WTC11 (cell line): Measurements from ENCODE around the gene GUCY2D. TPM values are rescaled to one million over a fixed set of nuclear protein-coding genes. Genes with fewer than 3 reads are reported as not detected.

Source experiments
- ATAC-seq: fragments of 200-7000 bp; cut with Tn5 transposase; 2 replicates; pipeline ENCODE4 v1.10.0; 2021; ENCODE audit warnings: mild to moderate bottlenecking, moderate library complexity
- CTCF ChIA-PET: fragments of 300-600 bp; sonication (Branson Sonifier 250); formaldehyde crosslinking; loops from one replicate; lab custom pipeline; 2021; ENCODE audit warnings: antibody characterized with exemption; lab: Charles Lee
- POLR2A ChIA-PET: fragments of 350-600 bp; sonication (Branson Sonifier 250); formaldehyde crosslinking; loops from one replicate; lab custom pipeline; 2021; ENCODE audit warnings: antibody characterized with exemption; lab: Charles Lee
- DNase-seq: peaks from one replicate; pipeline ENCODE4 v3.0.0; 2021; ENCODE audit warnings: low spot score
- H3K27ac Mint-ChIP-seq: 2 replicates; pipeline ENCODE4 v1.8.0; 2021; ENCODE audit warnings: mixed read lengths
- H3K27me3 Mint-ChIP-seq: 2 replicates; pipeline ENCODE4 v1.8.0; 2021; ENCODE audit warnings: low read depth, mild to moderate bottlenecking, moderate library complexity, mixed read lengths
- H3K36me3 Mint-ChIP-seq: 2 replicates; pipeline ENCODE4 v1.8.0; 2021; ENCODE audit warnings: mixed read lengths
- H3K4me1 Mint-ChIP-seq: 2 replicates; pipeline ENCODE4 v1.8.0; 2022; ENCODE audit warnings: mixed read lengths
- H3K4me3 Mint-ChIP-seq: 2 replicates; pipeline ENCODE4 v1.8.0; 2021; ENCODE audit warnings: mild to moderate bottlenecking, moderate library complexity, mixed read lengths
- H3K9me3 Mint-ChIP-seq: 2 replicates; pipeline ENCODE4 v1.8.0; 2021; ENCODE audit warnings: mixed read lengths
- ATF1 ChIP-seq: sonication (generic); formaldehyde crosslinking; IDR thresholded peaks from 2 replicates; pipeline ENCODE4 v1.8.1; 2023; ENCODE audit warnings: mild to moderate bottlenecking, moderate library complexity, missing genetic modification reagents
- CREB1 ChIP-seq: sonication (generic); formaldehyde crosslinking; IDR thresholded peaks from 2 replicates; pipeline ENCODE4 v1.8.0; 2023; ENCODE audit warnings: mild to moderate bottlenecking, missing genetic modification reagents
- CREM ChIP-seq: sonication (generic); formaldehyde crosslinking; IDR thresholded peaks from 2 replicates; pipeline ENCODE4 v1.8.1; 2022; ENCODE audit warnings: mild to moderate bottlenecking, missing genetic modification reagents, moderate library complexity
- ELF4 ChIP-seq: sonication (generic); formaldehyde crosslinking; IDR thresholded peaks from 2 replicates; pipeline ENCODE4 v1.8.1; 2022; ENCODE audit warnings: low read depth, mild to moderate bottlenecking, moderate library complexity, missing genetic modification reagents
- FOXP1 ChIP-seq: sonication (generic); formaldehyde crosslinking; IDR thresholded peaks from 2 replicates; pipeline ENCODE4 v1.8.0; 2022; ENCODE audit warnings: missing genetic modification reagents, mild to moderate bottlenecking, moderate library complexity, borderline replicate concordance
- GRHL2 ChIP-seq: fragments of 250-450 bp; sonication (Bioruptor Pico); IDR thresholded peaks from 2 replicates; pipeline ENCODE4 v1.8.0; 2022; ENCODE audit warnings: mild to moderate bottlenecking, moderate library complexity; ENCODE audit not compliant: insufficient replicate concordance, severe bottlenecking
- IRF2 ChIP-seq: sonication (generic); formaldehyde crosslinking; IDR thresholded peaks from 2 replicates; pipeline ENCODE4 v1.8.0; 2022; ENCODE audit warnings: low read depth, missing genetic modification reagents, borderline replicate concordance
- MYBL2 ChIP-seq: sonication (generic); formaldehyde crosslinking; IDR thresholded peaks from 2 replicates; pipeline ENCODE4 v1.8.1; 2023; ENCODE audit warnings: mild to moderate bottlenecking, moderate library complexity, missing genetic modification reagents
- NR1H2 ChIP-seq: sonication (generic); formaldehyde crosslinking; IDR thresholded peaks from 2 replicates; pipeline ENCODE4 v1.9.0; 2021; ENCODE audit warnings: mild to moderate bottlenecking, moderate library complexity, missing genetic modification reagents
- OVOL2 ChIP-seq: fragments of 250-450 bp; sonication (Bioruptor Pico); IDR thresholded peaks from 2 replicates; pipeline ENCODE4 v1.9.0; 2021; ENCODE audit warnings: mild to moderate bottlenecking, borderline replicate concordance
- TP53 ChIP-seq: sonication (generic); formaldehyde crosslinking; IDR thresholded peaks from 2 replicates; pipeline ENCODE4 v1.8.1; 2023; ENCODE audit warnings: mild to moderate bottlenecking, missing genetic modification reagents
- ZNF138 ChIP-seq: sonication (generic); formaldehyde crosslinking; conservative IDR thresholded peaks from 2 replicates; pipeline ENCODE4 v1.8.1; 2022; ENCODE audit warnings: mild to moderate bottlenecking, moderate library complexity, missing genetic modification reagents
- ZNF232 ChIP-seq: sonication (generic); formaldehyde crosslinking; IDR thresholded peaks from 2 replicates; pipeline ENCODE4 v1.8.0; 2022; ENCODE audit warnings: mild to moderate bottlenecking, missing genetic modification reagents
- ZNF423 ChIP-seq: fragments of 250-450 bp; sonication (Bioruptor Pico); IDR thresholded peaks from 2 replicates; pipeline ENCODE4 v2.1.2; 2022; ENCODE audit warnings: mild to moderate bottlenecking, moderate library complexity
- ZNF671 ChIP-seq: fragments of 250-450 bp; sonication (Bioruptor Pico); IDR thresholded peaks from 2 replicates; pipeline ENCODE4 v1.8.0; 2021; ENCODE audit warnings: mild to moderate bottlenecking
- total RNA-seq: library from RNA; stranded (reverse); gene quantifications from 3 replicates; pipeline ENCODE4 v1.2.3, GENCODE V29; 2021
- TF ChIP-seq, protein P1 (sequence below): sonication (generic); formaldehyde crosslinking; IDR thresholded peaks from 2 replicates; pipeline ENCODE4 v1.8.1; 2023; ENCODE audit warnings: mild to moderate bottlenecking, missing genetic modification reagents
- TF ChIP-seq, protein P2 (sequence below): sonication (generic); formaldehyde crosslinking; IDR thresholded peaks from 2 replicates; pipeline ENCODE4 v1.8.1; 2023; ENCODE audit warnings: mild to moderate bottlenecking, missing genetic modification reagents, moderate library complexity
- TF ChIP-seq, protein P3 (sequence below): sonication (generic); formaldehyde crosslinking; conservative IDR thresholded peaks from 2 replicates; pipeline ENCODE4 v1.8.1; 2022; ENCODE audit warnings: mild to moderate bottlenecking, missing genetic modification reagents
- TF ChIP-seq, protein P4 (sequence below): sonication (generic); formaldehyde crosslinking; IDR thresholded peaks from 2 replicates; pipeline ENCODE4 v1.8.0; 2023; ENCODE audit warnings: mild to moderate bottlenecking, missing genetic modification reagents
- TF ChIP-seq, protein P5 (sequence below): sonication (generic); formaldehyde crosslinking; IDR thresholded peaks from 2 replicates; pipeline ENCODE4 v1.8.1; 2022; ENCODE audit warnings: missing genetic modification reagents, borderline replicate concordance
- TF ChIP-seq, protein P6 (sequence below): sonication (generic); formaldehyde crosslinking; IDR thresholded peaks from 2 replicates; pipeline ENCODE4 v1.8.1; 2023; ENCODE audit warnings: mild to moderate bottlenecking, missing genetic modification reagents
- TF ChIP-seq, protein P7 (sequence below): sonication (generic); formaldehyde crosslinking; IDR thresholded peaks from 2 replicates; pipeline ENCODE4 v1.8.0; 2022; ENCODE audit warnings: missing genetic modification reagents

The GUCY2D gene
- total RNA-seq, 1 experiment from 2014 or later: 0.87 TPM

DNA sequence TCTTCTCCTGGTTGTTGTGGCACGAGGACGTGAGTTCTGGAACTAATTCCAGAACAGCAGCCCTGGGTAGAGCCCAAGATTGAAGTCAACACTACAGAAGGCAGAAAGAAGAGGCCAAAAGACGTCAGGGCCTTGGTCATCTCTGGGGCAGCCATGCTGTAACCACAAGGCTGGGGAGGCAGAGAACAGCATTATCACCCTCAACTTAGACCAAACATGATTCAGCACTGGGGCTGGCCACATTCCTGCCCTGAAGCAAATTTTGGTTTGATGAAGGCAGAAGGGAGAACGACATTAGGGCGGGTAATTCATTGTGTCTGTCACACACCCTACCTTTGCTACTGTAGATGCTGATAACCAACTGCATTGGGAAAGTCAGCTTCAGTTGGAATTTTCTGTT lies 26.7 kb downstream of the GUCY2D start:
- H3K4me1 Mint-ChIP-seq: peaks cover 7% of the 10 kb centered on the region
- no peak for TF ChIP-seq CREB1 (CRISPR knock-in tag)
- no peak for TF ChIP-seq ZNF671 (CRISPR knock-in tag)
- TF ChIP-seq ZNF232 (CRISPR knock-in tag): no peak
- TF ChIP-seq ZNF423 (CRISPR knock-in tag): no peak
- no peak for TF ChIP-seq ELF4 (CRISPR knock-in tag)
- TF ChIP-seq, protein P1, sequence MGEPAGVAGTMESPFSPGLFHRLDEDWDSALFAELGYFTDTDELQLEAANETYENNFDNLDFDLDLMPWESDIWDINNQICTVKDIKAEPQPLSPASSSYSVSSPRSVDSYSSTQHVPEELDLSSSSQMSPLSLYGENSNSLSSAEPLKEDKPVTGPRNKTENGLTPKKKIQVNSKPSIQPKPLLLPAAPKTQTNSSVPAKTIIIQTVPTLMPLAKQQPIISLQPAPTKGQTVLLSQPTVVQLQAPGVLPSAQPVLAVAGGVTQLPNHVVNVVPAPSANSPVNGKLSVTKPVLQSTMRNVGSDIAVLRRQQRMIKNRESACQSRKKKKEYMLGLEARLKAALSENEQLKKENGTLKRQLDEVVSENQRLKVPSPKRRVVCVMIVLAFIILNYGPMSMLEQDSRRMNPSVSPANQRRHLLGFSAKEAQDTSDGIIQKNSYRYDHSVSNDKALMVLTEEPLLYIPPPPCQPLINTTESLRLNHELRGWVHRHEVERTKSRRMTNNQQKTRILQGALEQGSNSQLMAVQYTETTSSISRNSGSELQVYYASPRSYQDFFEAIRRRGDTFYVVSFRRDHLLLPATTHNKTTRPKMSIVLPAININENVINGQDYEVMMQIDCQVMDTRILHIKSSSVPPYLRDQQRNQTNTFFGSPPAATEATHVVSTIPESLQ (CRISPR knock-in tag): no peak
- TF ChIP-seq, protein P2, sequence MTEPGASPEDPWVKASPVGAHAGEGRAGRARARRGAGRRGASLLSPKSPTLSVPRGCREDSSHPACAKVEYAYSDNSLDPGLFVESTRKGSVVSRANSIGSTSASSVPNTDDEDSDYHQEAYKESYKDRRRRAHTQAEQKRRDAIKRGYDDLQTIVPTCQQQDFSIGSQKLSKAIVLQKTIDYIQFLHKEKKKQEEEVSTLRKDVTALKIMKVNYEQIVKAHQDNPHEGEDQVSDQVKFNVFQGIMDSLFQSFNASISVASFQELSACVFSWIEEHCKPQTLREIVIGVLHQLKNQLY (CRISPR knock-in tag): no peak
- no peak for TF ChIP-seq TP53
- no peak for TF ChIP-seq ZNF138 (CRISPR knock-in tag)
- TF ChIP-seq, protein P3, sequence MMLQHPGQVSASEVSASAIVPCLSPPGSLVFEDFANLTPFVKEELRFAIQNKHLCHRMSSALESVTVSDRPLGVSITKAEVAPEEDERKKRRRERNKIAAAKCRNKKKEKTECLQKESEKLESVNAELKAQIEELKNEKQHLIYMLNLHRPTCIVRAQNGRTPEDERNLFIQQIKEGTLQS (CRISPR knock-in tag): no peak
- TF ChIP-seq, protein P4, sequence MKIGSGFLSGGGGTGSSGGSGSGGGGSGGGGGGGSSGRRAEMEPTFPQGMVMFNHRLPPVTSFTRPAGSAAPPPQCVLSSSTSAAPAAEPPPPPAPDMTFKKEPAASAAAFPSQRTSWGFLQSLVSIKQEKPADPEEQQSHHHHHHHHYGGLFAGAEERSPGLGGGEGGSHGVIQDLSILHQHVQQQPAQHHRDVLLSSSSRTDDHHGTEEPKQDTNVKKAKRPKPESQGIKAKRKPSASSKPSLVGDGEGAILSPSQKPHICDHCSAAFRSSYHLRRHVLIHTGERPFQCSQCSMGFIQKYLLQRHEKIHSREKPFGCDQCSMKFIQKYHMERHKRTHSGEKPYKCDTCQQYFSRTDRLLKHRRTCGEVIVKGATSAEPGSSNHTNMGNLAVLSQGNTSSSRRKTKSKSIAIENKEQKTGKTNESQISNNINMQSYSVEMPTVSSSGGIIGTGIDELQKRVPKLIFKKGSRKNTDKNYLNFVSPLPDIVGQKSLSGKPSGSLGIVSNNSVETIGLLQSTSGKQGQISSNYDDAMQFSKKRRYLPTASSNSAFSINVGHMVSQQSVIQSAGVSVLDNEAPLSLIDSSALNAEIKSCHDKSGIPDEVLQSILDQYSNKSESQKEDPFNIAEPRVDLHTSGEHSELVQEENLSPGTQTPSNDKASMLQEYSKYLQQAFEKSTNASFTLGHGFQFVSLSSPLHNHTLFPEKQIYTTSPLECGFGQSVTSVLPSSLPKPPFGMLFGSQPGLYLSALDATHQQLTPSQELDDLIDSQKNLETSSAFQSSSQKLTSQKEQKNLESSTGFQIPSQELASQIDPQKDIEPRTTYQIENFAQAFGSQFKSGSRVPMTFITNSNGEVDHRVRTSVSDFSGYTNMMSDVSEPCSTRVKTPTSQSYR (CRISPR knock-in tag): no peak
- no peak for TF ChIP-seq CREM (CRISPR knock-in tag)
- TF ChIP-seq MYBL2 (CRISPR knock-in tag): no peak
- TF ChIP-seq OVOL2: no peak
- no peak for TF ChIP-seq ATF1 (CRISPR knock-in tag)
- TF ChIP-seq, protein P5, sequence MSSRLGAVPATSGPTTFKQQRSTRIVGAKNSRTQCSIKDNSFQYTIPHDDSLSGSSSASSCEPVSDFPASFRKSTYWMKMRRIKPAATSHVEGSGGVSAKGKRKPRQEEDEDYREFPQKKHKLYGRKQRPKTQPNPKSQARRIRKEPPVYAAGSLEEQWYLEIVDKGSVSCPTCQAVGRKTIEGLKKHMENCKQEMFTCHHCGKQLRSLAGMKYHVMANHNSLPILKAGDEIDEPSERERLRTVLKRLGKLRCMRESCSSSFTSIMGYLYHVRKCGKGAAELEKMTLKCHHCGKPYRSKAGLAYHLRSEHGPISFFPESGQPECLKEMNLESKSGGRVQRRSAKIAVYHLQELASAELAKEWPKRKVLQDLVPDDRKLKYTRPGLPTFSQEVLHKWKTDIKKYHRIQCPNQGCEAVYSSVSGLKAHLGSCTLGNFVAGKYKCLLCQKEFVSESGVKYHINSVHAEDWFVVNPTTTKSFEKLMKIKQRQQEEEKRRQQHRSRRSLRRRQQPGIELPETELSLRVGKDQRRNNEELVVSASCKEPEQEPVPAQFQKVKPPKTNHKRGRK (CRISPR knock-in tag): no peak
- TF ChIP-seq GRHL2 (CRISPR knock-in tag): no peak
- TF ChIP-seq, protein P6, sequence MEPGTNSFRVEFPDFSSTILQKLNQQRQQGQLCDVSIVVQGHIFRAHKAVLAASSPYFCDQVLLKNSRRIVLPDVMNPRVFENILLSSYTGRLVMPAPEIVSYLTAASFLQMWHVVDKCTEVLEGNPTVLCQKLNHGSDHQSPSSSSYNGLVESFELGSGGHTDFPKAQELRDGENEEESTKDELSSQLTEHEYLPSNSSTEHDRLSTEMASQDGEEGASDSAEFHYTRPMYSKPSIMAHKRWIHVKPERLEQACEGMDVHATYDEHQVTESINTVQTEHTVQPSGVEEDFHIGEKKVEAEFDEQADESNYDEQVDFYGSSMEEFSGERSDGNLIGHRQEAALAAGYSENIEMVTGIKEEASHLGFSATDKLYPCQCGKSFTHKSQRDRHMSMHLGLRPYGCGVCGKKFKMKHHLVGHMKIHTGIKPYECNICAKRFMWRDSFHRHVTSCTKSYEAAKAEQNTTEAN: no peak
- POLR2A ChIA-PET: no interaction called here
- DNase-seq (no peak), ATAC-seq (no peak)
- H3K9me3 Mint-ChIP-seq: no peaks in the 10 kb centered on the region
- H3K4me3 Mint-ChIP-seq: no peak overlapping the region
- peaks cover 17% of the 10 kb centered on the region for H3K27me3 Mint-ChIP-seq
- H3K27ac Mint-ChIP-seq: no peak overlapping the region
- CTCF ChIA-PET: interaction anchor here (0.6 kb wide), 1 partner anchor 13 kb away, joined by 6 read pairs; no protein-coding TSS in a partner anchor
- H3K36me3 Mint-ChIP-seq: no peaks in the 10 kb centered on the region

DNA sequence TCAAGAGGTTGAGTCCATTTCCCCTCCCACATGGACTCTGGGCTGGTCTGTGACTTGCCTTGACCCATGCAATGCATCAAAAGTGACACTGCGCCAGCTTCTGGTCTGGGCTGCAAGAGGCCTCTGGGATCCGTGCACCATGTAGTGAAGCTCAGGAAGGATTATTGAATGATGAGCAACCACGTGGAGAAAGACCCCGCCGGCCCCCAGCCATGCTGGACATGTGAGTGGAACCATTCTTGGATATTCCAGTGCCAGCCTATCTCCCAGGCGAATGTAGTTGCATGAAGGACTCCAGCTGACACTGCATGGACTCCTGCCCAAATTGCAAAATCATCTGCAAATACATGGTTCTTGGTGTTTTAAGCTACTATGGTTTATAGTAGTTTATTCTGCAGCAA lies 28.8 kb downstream of the GUCY2D start:
- no peaks in the 10 kb centered on the region for H3K36me3 Mint-ChIP-seq
- H3K27me3 Mint-ChIP-seq: peaks cover 17% of the 10 kb centered on the region
- peaks cover 4% of the 10 kb centered on the region for H3K4me1 Mint-ChIP-seq
- H3K4me3 Mint-ChIP-seq: no peak overlapping the region
- no peak for ATAC-seq
- POLR2A ChIA-PET: no interaction called here
- DNase-seq: no peak
- no peaks in the 10 kb centered on the region for H3K9me3 Mint-ChIP-seq
- H3K27ac Mint-ChIP-seq: no peak overlapping the region
- CTCF ChIA-PET: interaction anchor here (0.8 to 2.4 kb wide), 4 partner anchors 10 to 41 kb away, joined by 3 to 9 read pairs (median 6); no protein-coding TSS in a partner anchor
- no peak for TF ChIP-seq GRHL2 (CRISPR knock-in tag)
- TF ChIP-seq IRF2 (CRISPR knock-in tag): no peak
- TF ChIP-seq FOXP1: no peak
- TF ChIP-seq, protein P7, sequence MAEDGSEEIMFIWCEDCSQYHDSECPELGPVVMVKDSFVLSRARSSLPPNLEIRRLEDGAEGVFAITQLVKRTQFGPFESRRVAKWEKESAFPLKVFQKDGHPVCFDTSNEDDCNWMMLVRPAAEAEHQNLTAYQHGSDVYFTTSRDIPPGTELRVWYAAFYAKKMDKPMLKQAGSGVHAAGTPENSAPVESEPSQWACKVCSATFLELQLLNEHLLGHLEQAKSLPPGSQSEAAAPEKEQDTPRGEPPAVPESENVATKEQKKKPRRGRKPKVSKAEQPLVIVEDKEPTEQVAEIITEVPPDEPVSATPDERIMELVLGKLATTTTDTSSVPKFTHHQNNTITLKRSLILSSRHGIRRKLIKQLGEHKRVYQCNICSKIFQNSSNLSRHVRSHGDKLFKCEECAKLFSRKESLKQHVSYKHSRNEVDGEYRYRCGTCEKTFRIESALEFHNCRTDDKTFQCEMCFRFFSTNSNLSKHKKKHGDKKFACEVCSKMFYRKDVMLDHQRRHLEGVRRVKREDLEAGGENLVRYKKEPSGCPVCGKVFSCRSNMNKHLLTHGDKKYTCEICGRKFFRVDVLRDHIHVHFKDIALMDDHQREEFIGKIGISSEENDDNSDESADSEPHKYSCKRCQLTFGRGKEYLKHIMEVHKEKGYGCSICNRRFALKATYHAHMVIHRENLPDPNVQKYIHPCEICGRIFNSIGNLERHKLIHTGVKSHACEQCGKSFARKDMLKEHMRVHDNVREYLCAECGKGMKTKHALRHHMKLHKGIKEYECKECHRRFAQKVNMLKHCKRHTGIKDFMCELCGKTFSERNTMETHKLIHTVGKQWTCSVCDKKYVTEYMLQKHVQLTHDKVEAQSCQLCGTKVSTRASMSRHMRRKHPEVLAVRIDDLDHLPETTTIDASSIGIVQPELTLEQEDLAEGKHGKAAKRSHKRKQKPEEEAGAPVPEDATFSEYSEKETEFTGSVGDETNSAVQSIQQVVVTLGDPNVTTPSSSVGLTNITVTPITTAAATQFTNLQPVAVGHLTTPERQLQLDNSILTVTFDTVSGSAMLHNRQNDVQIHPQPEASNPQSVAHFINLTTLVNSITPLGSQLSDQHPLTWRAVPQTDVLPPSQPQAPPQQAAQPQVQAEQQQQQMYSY (CRISPR knock-in tag): no peak
- no peak for TF ChIP-seq NR1H2 (CRISPR knock-in tag)
- TF ChIP-seq, protein P3 (CRISPR knock-in tag): no peak
